ENCODE data around the gene MUC21.

GRCh38 chr6:31038559-31038958 is 55.0 kb downstream of the MUC21 start:
- TF ChIP-seq CTCF (IDR thresholded peaks at IDR 0.05 in 4 of 5, conservative IDR thresholded peaks at IDR 0.05 in 1 of 5): no peak
- no peak for TF ChIP-seq POLR2A (IDR thresholded peaks at IDR 0.05)

Measured in gastrocnemius medialis (tissue), 4 donors.